GM12891 (cell line): ENCODE data around the gene ACER2.
A peak's percentile ranks its signal among the peaks of the same experiment; 100 is the strongest.
"Not testable (repeated sequence)": the region's sequence is repeated elsewhere in the genome, so short reads cannot be mapped to it uniquely, and the experiment has no call there.

Experiments used
- DNase-seq: peaks from one replicate; pipeline ENCODE4 v3.0.0; 2011; ENCODE audit warnings: low spot score; ENCODE audit not compliant: insufficient read length
- FAIRE-seq: peaks from 2 replicates; lab custom pipeline; 2011; peaks lifted over from hg19 to GRCh38; lab: Jason Lieb, UNC
- PAX5 ChIP-seq: IDR thresholded peaks from 2 replicates; pipeline ENCODE4 v1.6.1; 2011; ENCODE audit warnings: low read length, moderate library complexity, mild to moderate bottlenecking; ENCODE audit not compliant: insufficient read depth, severe bottlenecking
- POLR2A ChIP-seq: IDR thresholded peaks from 2 replicates; pipeline ENCODE4 v1.6.1; 2011; ENCODE audit warnings: low read depth, low read length, control low read depth
- POLR2AphosphoS5 ChIP-seq: IDR thresholded peaks from 2 replicates; pipeline ENCODE4 v1.6.1; 2011; ENCODE audit warnings: low read depth, low read length, control low read depth
- POU2F2 ChIP-seq: IDR thresholded peaks from 2 replicates; pipeline ENCODE4 v1.6.1; 2011; ENCODE audit warnings: low read depth, mild to moderate bottlenecking, control low read depth, low read length, moderate library complexity
- SPI1 ChIP-seq: IDR thresholded peaks from 2 replicates; pipeline ENCODE4 v1.6.1; 2011; ENCODE audit warnings: low read depth, low read length, control low read depth
- TAF1 ChIP-seq: IDR thresholded peaks from 2 replicates; pipeline ENCODE4 v1.6.1; 2011; ENCODE audit warnings: low read depth, low read length, control low read depth

ACER2 gene

GRCh38 chr9:19404283-19405075 lies 4.3 kb upstream of the ACER2 start:
- no peak for DNase-seq
- TF ChIP-seq SPI1 (no peak), POLR2A (no peak), POLR2AphosphoS5 (no peak), POU2F2 (no peak), TAF1 (no peak), PAX5 (no peak)
- no peak for FAIRE-seq

DNA sequence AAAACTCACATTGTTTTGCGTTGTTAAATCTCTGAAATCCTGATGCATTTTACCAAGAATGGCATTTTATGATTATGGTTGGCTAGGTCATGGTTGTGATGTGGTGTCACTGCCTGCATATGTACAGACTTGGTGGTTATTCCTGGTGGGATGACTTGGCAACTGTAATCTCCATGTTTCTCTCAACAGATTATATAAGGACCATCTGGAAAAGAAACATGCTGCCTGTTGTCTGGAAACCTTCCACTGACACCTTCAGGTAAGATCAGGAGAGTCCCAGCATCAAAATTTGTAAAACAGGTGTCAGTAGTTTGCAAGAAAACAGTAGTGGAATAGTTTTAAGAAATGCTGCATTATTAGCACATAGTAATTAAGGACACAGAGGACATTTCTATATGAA lies 3.0 kb upstream of the ACER2 start:
- TF ChIP-seq POLR2AphosphoS5 (no peak), SPI1 (no peak), POLR2A (no peak), TAF1 (no peak), POU2F2 (no peak), PAX5 (no peak)
- DNase-seq (no peak), FAIRE-seq (no peak)

DNA sequence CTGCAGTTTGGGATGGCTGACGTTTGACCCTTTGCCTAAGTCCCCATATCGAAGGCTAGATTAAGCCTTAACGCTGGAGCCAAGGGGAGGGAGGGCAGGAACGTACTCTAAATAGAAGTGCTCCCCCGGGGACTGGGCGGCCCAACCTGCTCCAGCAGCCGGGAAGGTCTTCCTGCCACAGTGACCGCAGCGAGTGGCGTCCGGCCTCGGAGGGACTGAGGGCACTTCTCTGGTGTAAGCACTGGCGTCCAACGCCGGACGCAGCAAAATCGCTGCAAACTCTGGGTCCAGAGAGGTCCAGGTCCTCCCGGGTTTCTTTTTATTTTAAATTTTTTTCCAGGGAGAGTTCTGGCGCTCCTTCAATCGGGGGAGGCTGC lies 505 bp upstream of the ACER2 start:
- TF ChIP-seq POLR2A (no peak), TAF1 (no peak), SPI1 (no peak), POLR2AphosphoS5 (no peak), PAX5 (no peak), POU2F2 (no peak)
- FAIRE-seq (no peak), DNase-seq (no peak)

DNA sequence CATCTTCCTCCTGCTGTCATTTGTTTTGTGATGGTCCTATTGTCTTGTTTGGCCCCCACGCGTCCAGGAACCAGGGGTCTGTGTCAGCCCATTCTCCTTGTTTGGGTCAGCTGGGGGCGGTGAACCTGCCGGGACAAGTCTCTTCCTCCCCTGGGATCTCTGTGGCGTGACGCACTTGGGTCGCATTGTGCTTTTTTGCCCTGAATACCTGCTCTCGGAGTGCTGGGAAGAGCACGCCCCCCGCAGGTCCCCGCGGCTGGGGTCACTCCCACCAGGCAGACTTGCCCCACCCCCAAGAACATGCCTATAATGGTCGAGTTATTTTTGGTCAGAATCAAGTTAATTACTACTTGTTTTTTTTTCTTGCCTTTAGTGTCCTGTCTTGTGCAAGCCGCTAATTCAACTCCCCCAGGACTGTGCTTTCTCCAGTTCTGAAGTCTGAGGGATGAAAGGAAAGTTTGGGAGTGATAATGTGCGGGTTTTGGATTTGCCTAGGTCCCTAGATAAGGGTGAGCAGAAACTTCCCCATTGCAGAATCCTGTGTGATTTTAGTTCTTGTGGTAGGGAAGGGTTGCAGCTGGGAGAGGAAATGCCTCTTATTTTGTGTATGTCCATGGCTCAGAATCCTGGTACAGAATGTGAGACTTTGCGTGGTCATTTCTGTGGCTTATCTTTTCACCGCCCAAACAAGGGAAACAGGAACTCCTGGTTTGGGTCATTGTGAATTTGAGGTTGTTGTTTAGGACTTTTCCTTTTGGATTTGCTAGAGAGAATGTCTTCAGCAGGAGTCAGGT lies 789 bp downstream of the ACER2 start:
- DNase-seq (peak; percentile 12), FAIRE-seq (peak; percentile 50)
- TF ChIP-seq POU2F2 = no peak
- TF ChIP-seq PAX5 = no peak
- TF ChIP-seq TAF1 = no peak
- no peak for TF ChIP-seq POLR2AphosphoS5

GRCh38 chr9:19410195-19410503 lies 1.3 kb downstream of the ACER2 start:
- DNase-seq (no peak), FAIRE-seq (no peak)
- no peak for TF ChIP-seq TAF1
- no peak for TF ChIP-seq POLR2A
- no peak for TF ChIP-seq SPI1
- TF ChIP-seq PAX5 = no peak
- TF ChIP-seq POU2F2 = no peak
- no peak for TF ChIP-seq POLR2AphosphoS5

- TF ChIP-seq POLR2AphosphoS5 = no peak
- TF ChIP-seq TAF1 = no peak
- TF ChIP-seq POLR2A = no peak
- TF ChIP-seq POU2F2 = no peak
- no peak for TF ChIP-seq PAX5
- TF ChIP-seq SPI1 = no peak
- FAIRE-seq = no peak
- DNase-seq = no peak
Measured at GRCh38 chr9:19410594-19410993, 1.8 kb downstream of the ACER2 start.

GRCh38 chr9:19411316-19411715 lies 2.5 kb downstream of the ACER2 start:
- no peak for TF ChIP-seq SPI1
- no peak for TF ChIP-seq POU2F2
- no peak for TF ChIP-seq POLR2A
- TF ChIP-seq TAF1 = no peak
- TF ChIP-seq PAX5 = no peak
- no peak for TF ChIP-seq POLR2AphosphoS5
- DNase-seq (no peak), FAIRE-seq (no peak)

DNA sequence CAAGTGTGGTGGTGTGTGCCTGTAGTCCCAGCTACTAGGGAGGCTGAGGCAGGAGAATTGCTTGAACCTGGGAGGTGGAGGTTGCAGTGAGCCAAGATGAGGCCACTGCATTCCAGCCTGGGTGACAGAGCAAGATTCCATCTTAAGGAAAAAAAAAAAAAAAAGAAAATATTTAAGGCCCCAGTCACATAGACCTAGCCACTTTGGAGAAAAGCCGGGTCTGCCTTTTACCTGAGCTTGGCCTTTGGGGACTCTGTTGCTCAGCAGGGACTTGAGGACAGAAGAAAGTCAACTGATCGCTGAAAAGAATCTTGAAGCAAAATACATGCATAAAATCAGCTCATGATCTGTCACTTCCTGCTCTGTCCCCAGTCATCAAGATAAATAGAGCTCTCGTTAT lies 4.6 kb downstream of the ACER2 start:
- FAIRE-seq = not testable (repeated sequence)

GRCh38 chr9:19416143-19416542 lies 7.3 kb downstream of the ACER2 start:
- TF ChIP-seq PAX5 (no peak), TAF1 (no peak), SPI1 (no peak), POLR2AphosphoS5 (no peak), POLR2A (no peak), POU2F2 (no peak)
- FAIRE-seq = no peak
- DNase-seq = no peak

More for the DNA sequence above, 4.6 kb downstream of the ACER2 start:
- DNase-seq = not testable (repeated sequence)

GRCh38 chr9:19420877-19421276 lies 12.1 kb downstream of the ACER2 start:
- TF ChIP-seq POLR2A = no peak
- no peak for TF ChIP-seq SPI1
- TF ChIP-seq POU2F2 = no peak
- no peak for TF ChIP-seq POLR2AphosphoS5
- no peak for TF ChIP-seq TAF1
- no peak for TF ChIP-seq PAX5
- DNase-seq = no peak
- peak; percentile 20 for FAIRE-seq
